Measurements from ENCODE around the gene EED. TPM values are rescaled to one million over a fixed set of nuclear protein-coding genes. Genes with fewer than 3 reads are reported as not detected.

The EED gene
- total RNA-seq, 6 donors from 2014 or later, result 6.7 to 43.1 (median 16.0) TPM

DNA sequence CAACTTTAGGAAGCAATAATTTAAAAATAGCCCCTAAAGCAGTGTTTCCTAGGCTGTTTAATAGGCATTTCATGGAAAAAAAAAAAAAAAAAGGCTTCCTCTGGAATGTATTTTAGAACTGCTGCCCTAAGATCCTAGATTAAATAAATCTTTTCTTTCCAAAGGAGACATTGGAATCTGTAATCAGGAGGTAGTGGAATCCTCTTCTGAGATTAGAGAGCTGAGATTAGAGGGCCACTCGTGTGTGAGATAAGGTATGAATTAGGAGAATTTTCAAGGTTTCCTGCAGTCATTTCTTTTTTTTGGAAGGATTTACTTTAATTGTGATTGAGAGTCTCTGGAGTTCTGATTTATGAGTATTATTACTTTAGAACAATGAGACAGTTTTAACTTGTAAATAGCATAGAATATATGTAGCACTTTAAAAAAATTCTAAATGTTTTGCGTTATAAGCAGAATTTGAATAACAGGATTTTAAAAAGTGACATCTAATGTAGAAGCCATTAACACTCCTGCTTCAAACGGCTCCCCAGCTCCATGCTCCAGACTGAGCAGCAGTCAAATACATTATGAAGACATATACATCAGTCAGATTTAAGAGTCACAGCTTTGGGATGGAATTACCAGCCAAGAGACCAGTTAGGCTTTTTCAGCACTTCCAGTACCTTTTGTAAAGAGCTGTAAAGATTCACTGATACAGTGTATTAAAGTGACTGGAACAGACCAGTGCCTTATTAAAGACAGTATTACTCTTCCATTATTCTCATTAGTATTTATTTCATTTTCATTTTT, 5.0 kb downstream of the EED start:
- Histone ChIP-seq H3K27me3 (no peaks in the 10 kb centered on the region), H3K36me3 (peaks cover 0 to 2% (median 0%) of the 10 kb centered on the region in 4 donors), H3K27ac (no peak overlapping the region), H3K4me3 (no peak overlapping the region), H3K4me1 (peaks cover 5 to 38% (median 15%) of the 10 kb centered on the region in 4 donors), H3K9me3 (no peaks in the 10 kb centered on the region)
- 54 to 55% methylated on average over 3 of the region's 3 CpGs for WGBS, 2 donors
- ATAC-seq (ENCODE audit: low FRiP score in 2 of 2), result no peak
- no peak for DNase-seq
- no peak for TF ChIP-seq POLR2A (IDR thresholded peaks at IDR 0.05)
- no peak for TF ChIP-seq POLR2AphosphoS5 (IDR thresholded peaks at IDR 0.05)
- TF ChIP-seq EP300 (IDR thresholded peaks at IDR 0.05), result no peak
- TF ChIP-seq, protein P1, sequence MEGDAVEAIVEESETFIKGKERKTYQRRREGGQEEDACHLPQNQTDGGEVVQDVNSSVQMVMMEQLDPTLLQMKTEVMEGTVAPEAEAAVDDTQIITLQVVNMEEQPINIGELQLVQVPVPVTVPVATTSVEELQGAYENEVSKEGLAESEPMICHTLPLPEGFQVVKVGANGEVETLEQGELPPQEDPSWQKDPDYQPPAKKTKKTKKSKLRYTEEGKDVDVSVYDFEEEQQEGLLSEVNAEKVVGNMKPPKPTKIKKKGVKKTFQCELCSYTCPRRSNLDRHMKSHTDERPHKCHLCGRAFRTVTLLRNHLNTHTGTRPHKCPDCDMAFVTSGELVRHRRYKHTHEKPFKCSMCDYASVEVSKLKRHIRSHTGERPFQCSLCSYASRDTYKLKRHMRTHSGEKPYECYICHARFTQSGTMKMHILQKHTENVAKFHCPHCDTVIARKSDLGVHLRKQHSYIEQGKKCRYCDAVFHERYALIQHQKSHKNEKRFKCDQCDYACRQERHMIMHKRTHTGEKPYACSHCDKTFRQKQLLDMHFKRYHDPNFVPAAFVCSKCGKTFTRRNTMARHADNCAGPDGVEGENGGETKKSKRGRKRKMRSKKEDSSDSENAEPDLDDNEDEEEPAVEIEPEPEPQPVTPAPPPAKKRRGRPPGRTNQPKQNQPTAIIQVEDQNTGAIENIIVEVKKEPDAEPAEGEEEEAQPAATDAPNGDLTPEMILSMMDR (IDR thresholded peaks at IDR 0.05), result no peak

DNA sequence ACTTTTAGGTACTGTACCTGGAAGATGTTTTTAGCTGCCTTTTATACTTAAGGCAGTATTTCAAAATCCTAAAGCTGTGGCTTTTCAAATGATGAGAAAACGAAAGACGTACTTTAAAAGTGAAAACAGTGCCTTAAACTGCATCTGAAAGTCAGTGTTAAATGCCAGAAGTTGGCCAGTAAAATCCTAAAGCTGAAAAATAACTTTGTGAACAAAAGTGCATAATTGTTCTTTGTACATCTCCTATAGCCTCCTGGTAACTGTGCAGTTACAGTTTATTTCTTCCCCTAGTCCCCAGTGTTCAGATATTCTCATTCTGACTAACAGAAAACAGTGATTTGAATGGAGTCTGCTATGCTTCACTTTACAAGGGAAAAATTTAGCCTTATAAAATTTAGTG, 6.8 kb downstream of the EED start:
- no peak overlapping the region for H3K27ac ChIP-seq
- no peak for DNase-seq
- no peak for TF ChIP-seq POLR2AphosphoS5 (IDR thresholded peaks at IDR 0.05)
- H3K9me3 ChIP-seq, result no peaks in the 10 kb centered on the region
- no peak for ATAC-seq (ENCODE audit: low FRiP score in 2 of 2)
- peaks cover 5 to 32% (median 11%) of the 10 kb centered on the region in 4 donors for H3K4me1 ChIP-seq
- H3K27me3 ChIP-seq, result no peaks in the 10 kb centered on the region
- no peak overlapping the region for H3K4me3 ChIP-seq
- peaks cover 0 to 8% (median 1%) of the 10 kb centered on the region in 4 donors for H3K36me3 ChIP-seq
- 66 to 76% methylated on average over 2 of the region's 2 CpGs for WGBS, 2 donors

DNA sequence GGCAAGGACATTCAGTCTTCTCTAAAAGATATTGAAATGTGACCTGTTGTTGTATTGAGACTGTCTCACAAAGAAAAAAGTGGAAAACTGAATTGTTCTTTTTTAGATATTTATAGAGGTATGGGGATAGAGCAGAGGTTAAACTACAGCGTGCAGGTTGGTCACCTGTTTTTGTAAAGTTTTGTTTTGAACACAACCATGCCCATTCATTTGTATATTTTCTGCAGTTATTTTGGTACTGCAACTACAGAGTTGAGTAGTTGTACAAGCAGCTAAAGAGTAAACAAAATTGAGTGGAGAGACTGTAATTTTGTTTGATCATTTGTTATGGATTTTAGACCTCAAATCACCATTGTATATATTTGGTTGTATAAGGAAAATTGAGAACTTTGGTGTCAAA, 11.3 kb downstream of the EED start:
- H3K9me3 ChIP-seq, result no peaks in the 10 kb centered on the region
- DNase-seq (no peak), ATAC-seq (ENCODE audit: low FRiP score in 2 of 2) (no peak)
- no peak for TF ChIP-seq EP300 (IDR thresholded peaks at IDR 0.05)
- TF ChIP-seq, protein P1 (IDR thresholded peaks at IDR 0.05), result no peak
- TF ChIP-seq POLR2A (IDR thresholded peaks at IDR 0.05), result no peak
- no peak for TF ChIP-seq POLR2AphosphoS5 (IDR thresholded peaks at IDR 0.05)
- no peak overlapping the region for H3K4me3 ChIP-seq
- H3K27ac ChIP-seq, result no peak overlapping the region
- 79 to 95% methylated on average over 1 of the region's 1 CpG for WGBS, 2 donors
- peaks cover 8 to 44% (median 14%) of the 10 kb centered on the region in 4 donors for H3K36me3 ChIP-seq
- H3K27me3 ChIP-seq, result no peaks in the 10 kb centered on the region
- no peaks in the 10 kb centered on the region for H3K4me1 ChIP-seq

DNA sequence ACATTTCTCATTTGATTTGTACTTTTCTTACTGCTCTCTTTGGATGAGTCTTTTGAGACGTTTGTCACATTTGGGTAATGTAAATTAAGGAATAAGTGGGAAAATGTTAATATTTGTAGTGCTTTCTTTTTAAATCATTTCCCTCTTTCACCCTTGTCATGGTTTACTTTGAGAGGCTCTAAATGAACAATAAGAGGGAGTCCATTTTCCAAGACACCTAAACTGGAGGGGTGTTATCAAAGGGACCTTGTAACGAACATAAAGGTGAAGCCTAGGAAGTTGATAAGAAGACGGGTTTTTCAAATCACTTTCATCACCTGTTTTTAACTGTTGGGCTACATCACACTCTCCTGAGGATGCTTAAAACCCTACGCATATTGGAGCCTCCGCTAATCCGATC, 12.1 kb downstream of the EED start:
- Histone ChIP-seq H3K27me3 (no peaks in the 10 kb centered on the region), H3K36me3 (peaks cover 8 to 48% (median 14%) of the 10 kb centered on the region in 4 donors), H3K27ac (no peak overlapping the region), H3K4me1 (no peaks in the 10 kb centered on the region), H3K4me3 (no peak overlapping the region), H3K9me3 (no peaks in the 10 kb centered on the region)
- 75 to 89% methylated on average over 6 of the region's 6 CpGs for WGBS, 2 donors
- no peak for TF ChIP-seq POLR2A (IDR thresholded peaks at IDR 0.05)
- DNase-seq, result no peak
- ATAC-seq (ENCODE audit: low FRiP score in 2 of 2), result no peak

DNA sequence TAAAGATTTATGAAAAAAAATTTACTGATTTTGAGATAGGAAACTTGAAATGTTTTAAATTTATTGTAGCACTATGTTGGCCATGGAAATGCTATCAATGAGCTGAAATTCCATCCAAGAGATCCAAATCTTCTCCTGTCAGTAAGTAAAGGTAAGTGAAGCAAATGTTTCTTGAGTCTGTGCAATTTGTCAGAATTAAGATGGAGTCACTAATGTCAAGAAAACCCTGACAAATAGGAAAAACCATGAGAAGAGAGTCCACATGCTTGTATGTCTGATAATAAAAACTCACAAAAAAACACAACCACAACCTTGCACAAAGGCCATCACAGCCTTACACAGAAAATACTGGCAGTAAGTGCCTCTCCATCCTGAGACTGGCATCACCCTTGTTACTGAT, 12.9 kb downstream of the EED start:
- DNase-seq, result no peak
- Histone ChIP-seq H3K4me3 (no peak overlapping the region), H3K9me3 (no peaks in the 10 kb centered on the region), H3K27me3 (no peaks in the 10 kb centered on the region), H3K4me1 (no peaks in the 10 kb centered on the region), H3K27ac (no peak overlapping the region), H3K36me3 (peaks cover 10 to 57% (median 14%) of the 10 kb centered on the region in 4 donors)
- no peak for TF ChIP-seq EP300 (IDR thresholded peaks at IDR 0.05)
- TF ChIP-seq POLR2A (IDR thresholded peaks at IDR 0.05), result no peak
- no peak for TF ChIP-seq POLR2AphosphoS5 (IDR thresholded peaks at IDR 0.05)
- TF ChIP-seq, protein P1 (IDR thresholded peaks at IDR 0.05), result no peak
- no peak for ATAC-seq (ENCODE audit: low FRiP score in 2 of 2)

DNA sequence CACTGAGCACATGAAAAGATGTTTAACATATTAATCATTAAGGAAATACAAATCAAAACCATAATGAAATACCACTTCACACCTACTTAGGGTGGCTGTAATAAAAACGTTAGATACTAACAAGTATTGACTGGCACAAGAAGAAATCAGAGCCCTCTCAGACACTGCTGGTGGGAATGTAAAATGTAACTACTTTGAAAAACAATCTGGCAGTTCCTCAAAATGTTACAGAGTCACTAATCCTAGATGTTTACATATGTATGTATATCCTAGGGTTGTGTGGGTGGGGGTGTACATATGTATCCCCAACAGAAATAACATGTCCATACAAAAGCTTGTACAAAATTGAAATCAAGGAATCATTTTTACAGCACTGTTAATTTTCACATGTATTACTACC, 15.2 kb downstream of the EED start:
- DNase-seq (no peak), ATAC-seq (ENCODE audit: low FRiP score in 2 of 2) (no peak)
- no peak overlapping the region for H3K27ac ChIP-seq
- H3K4me3 ChIP-seq, result no peak overlapping the region
- peaks cover 14 to 69% (median 21%) of the 10 kb centered on the region in 4 donors for H3K36me3 ChIP-seq
- TF ChIP-seq POLR2AphosphoS5 (IDR thresholded peaks at IDR 0.05), result no peak
- TF ChIP-seq, protein P1 (IDR thresholded peaks at IDR 0.05), result no peak
- TF ChIP-seq POLR2A (IDR thresholded peaks at IDR 0.05), result no peak
- TF ChIP-seq EP300 (IDR thresholded peaks at IDR 0.05), result no peak
- no peaks in the 10 kb centered on the region for H3K9me3 ChIP-seq
- WGBS, 2 donors, result 29 to 33% methylated on average over 1 of the region's 1 CpG
- H3K4me1 ChIP-seq, result no peaks in the 10 kb centered on the region
- H3K27me3 ChIP-seq, result no peaks in the 10 kb centered on the region
